CD4-positive, alpha-beta T cell treated with Interleukin-2 at 100 ng/mL for 4 hours (primary cell): ENCODE measurements around the gene TMEM209.
"Not testable (repeated sequence)": the region's sequence is repeated elsewhere in the genome, so short reads cannot be mapped to it uniquely, and the experiment has no call there.

Experiments
- DNase-seq: peaks from one replicate; pipeline ENCODE4 v3.0.0-alpha.2; 2020; ENCODE audit warnings: low spot score

TMEM209 gene

DNA sequence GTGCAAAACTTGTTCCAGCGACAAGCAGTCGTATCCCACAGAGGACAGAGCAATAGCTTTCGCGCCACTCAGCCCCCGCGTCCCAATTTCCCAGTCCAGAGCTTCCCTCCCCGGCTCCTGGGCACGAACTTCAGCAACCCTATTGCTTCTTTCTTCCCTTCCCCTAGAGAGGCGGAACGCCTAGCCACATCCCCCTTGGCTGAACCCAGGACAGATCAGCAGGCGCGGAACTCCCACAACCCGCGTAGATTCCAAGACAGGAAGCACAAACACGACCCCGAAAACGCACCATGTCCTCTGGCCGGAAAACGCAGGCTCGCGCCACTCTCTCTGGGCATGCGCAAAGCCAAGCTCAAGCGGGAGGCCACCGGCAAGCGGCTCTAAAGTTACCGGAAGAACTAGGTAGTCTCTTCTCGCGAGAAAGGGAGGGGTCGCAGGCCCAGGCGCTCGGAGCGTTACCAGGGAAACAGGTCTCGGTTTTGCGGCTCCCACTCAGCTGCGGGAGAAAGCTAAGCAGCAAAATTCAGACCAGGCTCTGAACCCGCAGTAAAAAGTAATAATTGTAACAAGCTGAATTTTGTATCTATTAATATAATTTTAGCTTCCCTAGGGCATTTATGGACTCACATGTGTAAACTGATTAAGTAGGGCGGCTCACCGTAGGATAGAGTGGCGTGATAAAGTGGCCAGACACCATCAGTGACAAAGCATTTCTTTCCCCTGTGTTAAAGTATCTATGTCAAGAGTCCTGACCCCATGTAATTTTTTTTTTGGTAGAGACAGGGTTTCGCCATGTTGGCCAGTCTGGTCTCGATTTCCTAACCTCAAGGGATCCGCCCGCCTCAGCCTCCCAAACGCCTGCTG is at the start of gene TMEM209:
TMEM209 (minus strand) TSS at position 323 of the 864 bp plus-strand sequence; CDS start at position 292, 31 bp downstream.
- peak; percentile 97 for DNase-seq

DNA sequence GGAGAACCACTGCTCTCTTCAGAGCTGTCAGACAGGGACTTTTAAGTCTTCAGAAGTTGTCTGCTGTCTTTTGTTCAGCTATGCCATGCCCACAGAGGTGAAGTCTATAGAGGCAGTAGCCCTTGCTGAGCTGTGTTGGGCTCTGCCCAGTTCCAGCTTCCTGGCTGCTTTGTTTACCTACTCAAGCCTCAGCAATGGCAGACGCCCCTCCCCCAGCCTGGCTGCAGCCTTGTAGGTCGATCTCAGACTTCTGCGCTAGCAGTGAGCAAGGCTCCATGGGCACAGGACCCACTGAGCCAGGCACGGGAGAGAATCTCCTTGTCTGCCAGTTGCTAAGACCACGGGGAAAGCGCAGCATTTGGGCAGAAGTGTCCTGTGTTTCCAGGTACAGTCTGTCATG is 49.3 kb upstream of the TMEM209 start:
- no peak for DNase-seq

DNA sequence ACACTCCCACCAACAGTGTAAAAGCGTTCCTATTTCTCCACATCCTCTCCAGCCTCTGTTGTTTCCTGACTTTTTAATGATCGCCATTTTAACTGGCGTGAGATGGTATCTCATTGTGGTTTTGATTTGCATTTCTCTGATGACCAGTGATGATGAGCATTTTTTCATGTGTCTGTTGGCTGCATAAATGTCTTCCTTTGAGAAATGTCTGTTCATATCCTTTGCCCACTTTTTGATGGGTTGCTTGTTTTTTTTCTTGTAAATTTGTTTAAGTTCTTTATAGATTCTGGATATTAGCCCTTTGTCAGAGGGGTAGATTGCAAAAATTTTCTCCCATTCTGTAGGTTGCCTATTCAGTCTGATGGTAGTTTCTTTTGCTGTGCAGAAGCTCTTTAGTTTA is 44.4 kb upstream of the TMEM209 start:
- DNase-seq: not testable (repeated sequence)

DNA sequence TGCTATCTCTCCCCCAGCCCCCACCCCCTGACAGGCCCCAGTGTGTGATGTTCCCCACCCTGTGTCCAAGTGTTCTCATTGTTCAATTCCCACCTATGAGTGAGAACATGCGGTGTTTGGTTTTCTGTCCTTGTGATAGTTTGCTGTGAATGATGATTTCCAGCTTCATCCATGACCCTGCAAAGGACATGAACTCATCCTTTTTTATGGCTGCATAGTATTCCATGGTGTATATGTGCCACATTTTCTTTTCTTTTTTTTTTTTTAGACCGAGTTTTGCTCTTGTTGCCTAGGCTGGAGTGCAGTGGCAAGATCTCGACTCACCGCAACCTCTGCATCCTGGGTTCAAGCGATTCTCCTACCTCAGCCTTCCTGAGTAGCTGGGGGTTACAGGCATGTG is 43.6 kb upstream of the TMEM209 start:
- not testable (repeated sequence) for DNase-seq

DNA sequence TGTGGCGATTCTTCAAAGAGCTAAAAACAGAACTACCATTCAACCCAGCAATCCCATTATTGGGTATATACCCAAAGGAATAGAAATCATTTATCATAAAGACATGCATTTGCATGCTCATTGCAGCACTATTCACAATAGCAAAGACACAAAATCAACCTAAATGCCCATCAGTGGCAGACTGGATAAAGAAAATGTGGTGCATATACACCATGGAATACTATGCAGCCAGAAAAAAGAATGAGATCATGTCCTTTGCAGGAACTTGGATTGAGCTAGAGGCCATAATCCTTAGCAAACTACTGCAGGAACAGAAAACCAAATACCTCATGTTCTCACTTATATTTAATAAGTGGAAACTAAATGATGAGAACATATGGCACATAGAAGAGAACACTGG is 41.3 kb upstream of the TMEM209 start:
- DNase-seq: not testable (repeated sequence)

DNA sequence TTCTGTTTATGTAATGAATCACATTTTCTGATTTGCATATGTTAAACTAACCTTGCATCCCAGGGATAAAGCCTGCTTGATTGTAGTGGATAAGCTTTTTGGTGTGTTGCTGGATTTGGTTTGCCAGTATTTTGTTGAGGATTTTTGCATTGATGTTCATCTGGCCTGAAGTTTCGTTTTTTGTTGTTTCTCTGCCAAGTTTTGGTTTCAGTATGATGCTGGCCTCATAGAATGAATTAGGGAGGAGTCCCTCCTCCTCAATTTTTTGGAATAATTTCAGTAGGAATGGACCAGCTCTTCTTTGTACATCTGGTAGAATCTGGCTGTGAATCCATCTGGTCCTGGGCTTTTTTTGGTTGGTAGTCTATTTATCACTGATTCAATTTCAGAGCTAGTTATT is 38.3 kb upstream of the TMEM209 start:
- not testable (repeated sequence) for DNase-seq

DNA sequence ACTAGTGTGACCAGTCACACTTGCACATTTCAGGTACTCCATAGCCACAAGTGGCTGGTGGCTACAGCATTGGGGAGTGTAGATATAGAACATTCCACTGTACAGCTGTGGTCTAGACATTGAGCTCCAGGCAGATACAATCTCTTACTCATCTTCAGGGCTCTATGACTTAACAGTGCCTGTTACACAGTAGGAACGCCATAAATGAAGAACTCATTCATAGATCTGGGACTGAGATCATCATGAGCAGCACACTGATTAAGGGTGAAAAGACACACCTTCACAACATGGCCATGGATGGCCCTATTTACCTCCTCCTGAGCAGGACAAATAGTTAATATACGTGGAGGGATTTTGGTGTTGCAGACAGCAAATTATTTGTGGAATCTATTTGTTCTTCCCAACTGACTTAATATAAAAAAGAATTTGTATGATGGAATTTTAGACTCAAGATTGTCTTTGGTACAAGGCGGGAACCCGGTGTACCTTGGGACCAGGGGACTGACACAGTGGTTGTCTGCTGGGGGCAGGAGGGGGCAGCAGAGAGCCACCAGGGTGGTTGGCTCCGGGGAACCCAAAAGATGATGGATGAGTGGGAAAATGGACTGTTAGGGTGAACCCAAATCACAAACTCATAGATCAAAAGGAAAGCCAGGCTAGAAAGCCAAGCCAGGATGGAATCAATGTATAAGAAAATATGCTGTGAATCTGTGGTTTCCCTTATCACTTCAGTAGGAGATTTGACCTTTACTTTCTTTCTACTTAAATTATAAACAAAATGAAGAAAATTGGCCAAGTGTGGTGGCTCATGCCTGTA is 37.2 kb upstream of the TMEM209 start:
- peak; percentile 28 for DNase-seq

DNA sequence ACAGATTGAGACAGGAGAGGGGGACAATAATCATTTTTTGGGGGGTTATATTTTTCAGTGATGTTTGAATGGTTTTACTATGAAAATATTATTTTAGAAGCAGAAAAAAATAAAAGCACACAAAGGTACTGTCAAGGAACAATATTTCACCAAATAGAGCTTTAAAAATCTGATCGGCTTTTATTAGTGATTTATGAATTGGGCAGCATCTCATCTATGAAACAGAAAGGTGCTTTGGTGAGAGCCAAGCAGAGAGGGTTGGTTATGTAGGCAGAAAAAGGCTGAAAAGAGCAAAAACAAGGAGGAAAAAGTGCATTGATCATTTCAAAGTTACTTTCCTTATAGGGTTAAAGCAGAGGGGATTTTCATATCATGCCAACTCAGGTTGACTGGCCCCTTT is 35.0 kb upstream of the TMEM209 start:
- no peak for DNase-seq

DNA sequence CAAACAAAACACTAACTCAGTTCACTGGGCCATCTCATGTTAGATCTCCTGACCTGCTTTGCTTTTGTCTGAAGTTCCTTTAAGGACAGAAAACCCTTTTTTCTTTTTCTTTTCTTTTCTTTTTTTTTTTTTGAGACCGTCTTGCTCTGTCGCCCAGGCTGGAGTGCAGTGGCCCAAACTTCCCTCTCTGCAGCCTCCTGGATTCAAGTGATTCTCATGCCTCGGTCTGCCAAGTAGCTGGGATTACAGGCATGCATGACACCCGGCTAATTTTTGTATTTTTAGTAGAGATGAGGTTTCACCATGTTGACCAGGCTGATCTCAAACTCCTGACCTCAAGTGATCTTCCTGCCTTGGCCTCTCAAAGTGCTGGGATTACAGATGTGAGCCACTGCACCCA is 31.2 kb upstream of the TMEM209 start:
- not testable (repeated sequence) for DNase-seq

DNA sequence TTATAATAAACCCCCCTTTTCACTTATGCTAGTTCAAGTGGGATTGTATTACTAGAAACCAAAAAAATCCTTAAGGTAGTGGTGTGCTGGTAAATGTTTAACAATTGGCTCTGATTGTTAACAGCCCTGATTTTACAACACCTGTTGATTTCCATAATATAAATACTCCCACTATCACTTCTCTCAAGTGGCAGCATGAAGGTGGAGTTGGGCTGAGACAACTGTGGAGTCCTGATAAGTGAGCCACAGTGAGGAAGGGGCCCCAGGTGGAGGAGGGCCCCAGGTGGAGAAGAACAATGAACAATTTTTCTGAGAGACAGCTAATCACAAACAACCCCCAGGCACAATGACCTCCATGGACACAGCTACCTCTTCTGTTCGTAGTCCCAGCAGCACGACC is 28.9 kb upstream of the TMEM209 start:
- DNase-seq: no peak

DNA sequence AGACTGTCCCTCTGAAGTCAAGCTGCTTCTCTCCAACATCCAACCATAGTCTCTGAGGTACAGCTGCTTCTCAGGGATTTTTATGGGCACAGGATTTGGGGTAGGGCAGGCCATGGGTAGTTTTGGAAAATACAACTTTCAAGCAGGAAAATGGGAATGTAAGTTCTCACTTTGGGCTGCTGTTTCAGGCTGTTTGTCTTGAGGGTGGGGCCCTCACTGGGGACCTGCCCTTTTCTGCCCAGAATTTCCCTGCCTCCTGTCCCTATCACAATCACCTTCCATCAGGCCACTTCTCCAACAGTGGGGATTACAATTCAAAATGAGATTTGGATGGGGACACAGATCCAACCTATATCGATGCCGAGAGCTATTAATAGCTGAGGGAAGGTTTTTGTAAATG is 27.0 kb upstream of the TMEM209 start:
- DNase-seq: no peak

DNA sequence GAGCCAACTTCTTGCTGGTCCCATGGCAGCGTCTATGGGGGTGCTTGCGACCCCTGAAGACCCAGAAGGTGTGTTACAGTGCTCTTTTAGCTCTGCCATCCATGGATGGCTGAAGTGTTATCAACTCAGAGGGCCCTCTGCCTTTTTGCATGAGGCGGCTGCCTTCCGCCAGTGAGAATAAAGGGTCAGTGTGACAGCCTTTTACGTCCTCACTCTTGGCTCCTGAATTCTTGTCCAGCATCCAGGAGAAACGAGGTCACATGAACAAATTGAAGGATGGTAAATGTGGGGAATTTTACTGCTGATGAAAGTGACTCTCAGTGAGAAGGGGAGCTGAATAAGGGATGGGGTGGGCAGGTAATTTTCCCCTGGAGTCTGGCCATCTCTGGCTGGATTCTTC is 26.6 kb upstream of the TMEM209 start:
- DNase-seq: no peak

DNA sequence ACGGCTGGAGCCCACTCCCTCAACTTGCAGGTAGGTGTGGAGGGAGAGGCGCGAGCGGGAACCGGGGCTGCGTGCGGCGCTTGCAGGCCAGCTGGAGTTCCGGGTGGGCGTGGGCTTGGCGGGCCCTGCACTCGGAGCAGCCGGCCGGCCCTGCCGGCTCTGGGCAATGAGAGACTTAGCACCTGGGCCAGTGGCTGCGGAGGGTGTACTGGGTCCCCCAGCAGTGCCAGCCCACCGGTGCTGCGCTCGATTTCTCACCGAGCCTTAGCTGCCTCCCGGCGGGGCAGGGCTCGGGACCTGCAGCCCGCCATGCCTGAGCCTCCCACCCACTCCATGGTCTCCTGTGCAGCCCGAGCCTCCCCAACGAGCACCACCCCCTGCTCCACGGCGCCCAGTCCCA is 24.8 kb upstream of the TMEM209 start:
- not testable (repeated sequence) for DNase-seq

DNA sequence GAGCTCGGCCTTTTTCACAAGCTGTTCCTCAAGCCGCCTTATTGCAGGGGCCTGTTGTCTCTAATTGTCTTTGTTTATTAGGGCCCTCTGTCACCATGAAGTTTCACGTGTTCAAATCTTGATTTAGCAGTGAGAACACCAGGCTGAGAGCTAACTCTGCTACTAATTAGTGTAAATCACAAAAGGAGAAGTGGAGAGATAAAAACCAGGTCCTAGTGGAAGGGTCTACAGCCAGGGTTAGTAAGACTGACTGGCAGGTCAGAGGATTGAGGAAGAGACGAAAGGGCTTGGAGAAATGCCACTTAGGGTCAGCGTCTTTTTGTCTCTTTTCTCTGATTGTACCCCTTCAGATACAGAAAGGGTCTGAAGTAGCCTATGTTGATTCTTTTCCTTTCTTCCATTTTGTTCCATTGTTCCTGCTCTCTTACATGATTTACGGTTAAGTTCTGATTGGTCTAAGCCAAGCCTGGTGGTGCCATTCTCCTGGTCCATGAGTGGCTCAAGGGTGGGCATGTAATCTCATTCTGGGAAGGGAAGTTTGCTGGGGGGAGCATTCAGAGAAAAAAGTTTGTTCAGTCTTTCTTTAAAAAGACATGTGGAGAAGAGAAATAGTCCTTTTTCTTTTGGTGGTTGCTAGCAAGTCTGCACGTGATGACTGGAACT is 23.8 kb upstream of the TMEM209 start:
- no peak for DNase-seq

DNA sequence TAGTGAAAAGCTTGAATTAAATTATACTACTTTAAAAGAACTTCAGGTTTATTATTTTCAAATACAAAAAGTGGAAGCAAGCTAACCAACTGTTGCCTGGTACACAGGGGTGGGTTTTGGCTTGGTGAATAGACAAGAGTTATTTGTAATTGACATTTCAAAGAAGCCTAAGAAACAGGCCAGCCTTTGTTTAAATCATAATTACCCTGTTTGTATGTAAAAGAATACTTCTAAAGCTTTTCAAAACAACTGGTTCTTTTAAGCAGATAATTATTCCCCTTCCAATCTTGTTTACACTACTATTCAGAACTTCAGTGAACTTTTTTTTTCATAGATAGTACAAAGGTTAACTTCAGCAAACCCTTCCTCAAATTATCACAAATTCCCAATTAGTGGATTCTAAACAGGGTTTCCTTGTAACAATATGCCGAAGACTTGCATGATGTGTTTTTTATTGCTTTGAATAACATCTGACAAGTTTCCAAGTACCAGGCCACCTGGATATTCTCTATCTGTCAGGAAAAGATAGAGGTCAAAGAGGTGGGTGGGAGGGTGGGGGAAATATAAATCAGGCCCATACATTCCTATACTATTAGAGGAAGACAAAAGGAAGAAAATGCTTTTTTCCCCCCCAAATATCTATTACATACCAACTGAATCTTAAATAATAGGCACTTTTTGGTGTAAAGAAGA is 22.8 kb upstream of the TMEM209 start:
- no peak for DNase-seq

DNA sequence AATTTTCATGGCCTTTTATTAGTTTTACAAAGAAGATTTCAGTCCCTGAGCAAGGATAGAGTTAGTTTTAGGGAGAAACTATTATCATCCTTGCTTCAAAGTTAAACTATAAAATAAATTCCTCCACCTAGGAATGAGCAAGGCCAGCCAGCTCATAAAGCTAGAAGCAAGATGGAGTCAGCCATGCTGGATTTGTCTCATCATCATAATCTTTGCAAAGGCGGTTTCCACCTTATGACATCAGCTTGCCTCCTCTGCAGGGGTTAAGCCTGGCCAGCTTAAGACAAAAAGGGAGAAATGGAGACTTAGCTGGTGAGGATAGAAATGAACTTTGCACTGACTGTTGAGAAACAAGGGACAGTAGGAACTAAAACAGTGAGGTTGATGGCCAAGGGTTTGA is 21.1 kb upstream of the TMEM209 start:
- no peak for DNase-seq

DNA sequence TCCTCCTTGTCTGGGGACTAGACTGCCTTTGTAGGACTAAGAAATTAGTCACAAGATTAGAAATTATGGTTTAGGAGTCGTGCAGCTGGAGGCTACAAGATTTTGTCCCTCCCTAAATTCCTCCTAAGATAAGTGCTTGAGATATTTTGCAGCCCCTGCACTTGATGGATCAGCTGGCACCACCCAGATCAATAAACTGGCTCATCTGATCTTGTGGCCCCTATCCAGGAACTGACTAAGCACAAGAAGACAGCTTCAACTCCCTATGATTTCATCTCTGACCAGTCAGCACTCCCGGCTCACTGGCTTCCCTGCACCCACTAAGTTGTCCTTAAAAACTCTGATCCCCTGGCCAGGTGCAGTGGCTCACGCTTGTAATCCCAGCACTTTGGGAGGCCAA is 19.7 kb upstream of the TMEM209 start:
- not testable (repeated sequence) for DNase-seq

DNA sequence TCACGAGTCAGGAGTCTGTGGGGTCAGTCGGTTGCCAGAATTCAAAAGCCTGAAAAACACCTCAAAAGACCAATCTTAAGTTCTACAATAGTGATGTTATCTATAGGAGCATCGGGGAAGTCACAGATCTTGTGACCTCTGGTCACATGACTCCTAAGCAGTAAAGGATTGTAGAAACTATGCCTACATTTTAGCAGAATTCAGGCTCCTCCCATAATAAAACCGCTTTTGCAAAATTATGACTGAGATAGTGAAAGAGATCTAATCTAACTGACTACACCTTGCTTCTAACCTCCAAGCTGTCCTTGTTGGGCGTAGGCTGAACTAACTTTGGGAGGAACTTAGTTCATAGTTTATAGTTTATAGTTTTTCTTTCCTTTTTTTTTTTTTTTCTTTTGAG is 19.0 kb upstream of the TMEM209 start:
- no peak for DNase-seq

DNA sequence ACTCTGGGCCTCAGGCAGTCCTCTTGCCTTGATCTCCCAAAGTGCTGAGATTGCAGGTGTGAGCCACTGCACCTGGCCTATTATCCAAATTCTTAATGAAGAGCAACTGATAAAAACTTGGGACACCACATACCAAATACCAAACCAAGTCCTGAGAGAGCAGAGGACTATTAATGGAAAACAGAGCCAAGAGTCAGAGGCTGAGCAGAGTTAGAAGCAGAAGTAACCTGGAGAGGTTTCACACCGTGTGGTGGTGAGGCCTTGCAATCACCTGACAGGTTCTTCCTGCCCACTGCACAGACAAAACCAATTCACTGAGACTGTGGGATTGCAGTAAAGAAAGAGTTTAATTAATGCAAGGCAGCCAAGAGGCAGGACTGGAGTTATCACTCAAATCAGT is 18.4 kb upstream of the TMEM209 start:
- DNase-seq: no peak

DNA sequence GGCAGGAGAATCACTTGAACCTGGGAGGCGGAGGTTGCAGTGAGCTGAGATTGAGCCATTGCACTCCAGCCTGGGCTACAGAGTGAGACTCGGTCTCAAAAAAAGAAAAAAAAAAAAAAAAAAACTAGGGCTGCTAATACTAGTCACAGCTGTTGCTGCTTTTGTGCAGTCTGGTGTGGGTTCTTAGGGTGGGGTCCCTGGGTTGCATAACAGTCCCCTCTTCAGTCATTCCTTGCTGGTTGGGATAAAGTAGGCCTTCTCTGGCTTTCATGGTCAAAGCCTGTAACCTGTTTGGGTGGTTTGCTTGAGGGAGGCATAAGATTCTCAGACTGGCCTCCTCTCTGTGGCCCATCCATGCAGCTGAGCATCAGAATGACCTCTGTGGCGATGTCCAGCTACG is 16.5 kb upstream of the TMEM209 start:
- no peak for DNase-seq

DNA sequence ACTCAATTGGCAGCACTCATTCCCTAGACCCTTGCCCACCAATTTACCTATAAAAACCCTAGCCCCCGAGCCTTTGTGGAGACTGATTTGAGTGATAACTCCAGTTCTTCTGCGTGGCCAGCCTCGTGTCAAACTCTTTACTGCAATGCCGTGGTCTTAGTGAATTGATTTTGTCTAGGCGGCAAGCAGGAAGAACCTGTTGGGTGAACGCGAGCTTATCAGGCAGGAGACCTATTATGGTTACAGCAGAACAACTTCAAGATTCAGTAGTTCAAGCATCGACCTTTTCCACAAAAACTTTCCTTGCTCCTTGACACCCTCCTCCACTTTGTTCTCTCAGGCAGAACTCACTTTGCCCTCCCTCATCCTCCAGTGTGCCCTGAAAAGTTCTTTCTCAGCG is 14.7 kb upstream of the TMEM209 start:
- no peak for DNase-seq
